Cardiac muscle cell (in vitro differentiated cells and primary cell): ENCODE data around the gene NEK5. TPM values are rescaled to one million over a fixed set of nuclear protein-coding genes. Genes with fewer than 3 reads are reported as not detected.

ENCODE experiments used
- DNase-seq, 2 donors: peaks; one replicate each; pipeline versions ENCODE4 v3.0.0 to v3.0.0-alpha.2; 2010 to 2017; ENCODE audit warnings: low read depth in 1 of 2, low spot score in 1 of 2
- H3K27ac ChIP-seq: fragments of 200-600 bp; sonication (generic); 2 replicates; pipeline ENCODE4 v1.5.1; 2016
- H3K27me3 ChIP-seq: fragments of 200-600 bp; sonication (generic); 2 replicates; pipeline ENCODE4 v1.6.0; 2016; ENCODE audit warnings: control low read depth
- H3K36me3 ChIP-seq: fragments of 200-600 bp; sonication (generic); 2 replicates; pipeline ENCODE4 v1.5.1; 2016; ENCODE audit warnings: control low read depth
- H3K4me1 ChIP-seq: fragments of 200-600 bp; sonication (generic); 2 replicates; pipeline ENCODE4 v1.8.1; 2017; ENCODE audit warnings: low read depth, mild to moderate bottlenecking, mixed run types
- H3K4me3 ChIP-seq: fragments of 200-600 bp; sonication (generic); 2 replicates; pipeline ENCODE4 v1.5.1; 2016; ENCODE audit warnings: mild to moderate bottlenecking
- H3K9me3 ChIP-seq: fragments of 200-600 bp; sonication (generic); 2 replicates; pipeline ENCODE4 v1.5.1; 2017; ENCODE audit warnings: low read depth, mild to moderate bottlenecking, control low read depth
- polyA plus RNA-seq: library from polyadenylated mRNA; unstranded; fragments of >200 nt; fragmentation: Nextera tagmentation; extraction: Ambion mirVana; gene quantifications from 2 replicates; pipeline ENCODE4 v1.2.1, GENCODE V29; 2016
- total RNA-seq: library from RNA; depleted of rRNA; stranded (reverse); fragments of >200 nt; gene quantifications from 2 replicates; pipeline ENCODE4 v1.2.3, GENCODE V29; 2016
- TF ChIP-seq, protein P1 (sequence below): IDR thresholded peaks from 2 replicates; pipeline ENCODE4 v1.5.1; 2012; ENCODE audit warnings: low read depth, mild to moderate bottlenecking, low read length

The NEK5 gene
- total and polyA plus RNA-seq, 2 experiments from 2014 or later = 0.33 to 0.34 TPM

- TF ChIP-seq, protein P1, sequence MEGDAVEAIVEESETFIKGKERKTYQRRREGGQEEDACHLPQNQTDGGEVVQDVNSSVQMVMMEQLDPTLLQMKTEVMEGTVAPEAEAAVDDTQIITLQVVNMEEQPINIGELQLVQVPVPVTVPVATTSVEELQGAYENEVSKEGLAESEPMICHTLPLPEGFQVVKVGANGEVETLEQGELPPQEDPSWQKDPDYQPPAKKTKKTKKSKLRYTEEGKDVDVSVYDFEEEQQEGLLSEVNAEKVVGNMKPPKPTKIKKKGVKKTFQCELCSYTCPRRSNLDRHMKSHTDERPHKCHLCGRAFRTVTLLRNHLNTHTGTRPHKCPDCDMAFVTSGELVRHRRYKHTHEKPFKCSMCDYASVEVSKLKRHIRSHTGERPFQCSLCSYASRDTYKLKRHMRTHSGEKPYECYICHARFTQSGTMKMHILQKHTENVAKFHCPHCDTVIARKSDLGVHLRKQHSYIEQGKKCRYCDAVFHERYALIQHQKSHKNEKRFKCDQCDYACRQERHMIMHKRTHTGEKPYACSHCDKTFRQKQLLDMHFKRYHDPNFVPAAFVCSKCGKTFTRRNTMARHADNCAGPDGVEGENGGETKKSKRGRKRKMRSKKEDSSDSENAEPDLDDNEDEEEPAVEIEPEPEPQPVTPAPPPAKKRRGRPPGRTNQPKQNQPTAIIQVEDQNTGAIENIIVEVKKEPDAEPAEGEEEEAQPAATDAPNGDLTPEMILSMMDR = no peak
- Histone ChIP-seq H3K4me3 (no peak overlapping the region), H3K4me1 (no peaks in the 10 kb centered on the region), H3K9me3 (no peaks in the 10 kb centered on the region), H3K36me3 (no peaks in the 10 kb centered on the region), H3K27ac (no peak overlapping the region), H3K27me3 (no peaks in the 10 kb centered on the region)
- no peak for DNase-seq
These were observed 139.8 kb downstream of the NEK5 start for GRCh38 chr13:51988988-51989618.

Other genes with a start within 250 kb of the NEK5 start
- 9.1 and 14.4 TPM in 2 replicates for gene ATP7B, start 117.6 kb downstream of the NEK5 start, total RNA-seq
- 3.9 and 4.9 TPM in 2 replicates for gene ATP7B, start 117.6 kb downstream of the NEK5 start, polyA plus RNA-seq
- 24.8 and 26.1 TPM in 2 replicates for gene ALG11, start 116.7 kb downstream of the NEK5 start, total RNA-seq
- gene ALG11, start 116.7 kb downstream of the NEK5 start, polyA plus RNA-seq = 26.2 and 27.8 TPM in 2 replicates
- gene UTP14C, start 104.4 kb downstream of the NEK5 start, total RNA-seq = 9.5 and 12.6 TPM in 2 replicates
- gene UTP14C, start 104.4 kb downstream of the NEK5 start, polyA plus RNA-seq = 8.0 TPM in 2 replicates
- gene NEK3, start 30.5 kb upstream of the NEK5 start, total RNA-seq = 14.2 and 16.1 TPM in 2 replicates
- gene NEK3, start 30.5 kb upstream of the NEK5 start, polyA plus RNA-seq = 18.3 and 20.6 TPM in 2 replicates